ENCODE data around the gene NSUN7.

The NSUN7 gene, protein sequence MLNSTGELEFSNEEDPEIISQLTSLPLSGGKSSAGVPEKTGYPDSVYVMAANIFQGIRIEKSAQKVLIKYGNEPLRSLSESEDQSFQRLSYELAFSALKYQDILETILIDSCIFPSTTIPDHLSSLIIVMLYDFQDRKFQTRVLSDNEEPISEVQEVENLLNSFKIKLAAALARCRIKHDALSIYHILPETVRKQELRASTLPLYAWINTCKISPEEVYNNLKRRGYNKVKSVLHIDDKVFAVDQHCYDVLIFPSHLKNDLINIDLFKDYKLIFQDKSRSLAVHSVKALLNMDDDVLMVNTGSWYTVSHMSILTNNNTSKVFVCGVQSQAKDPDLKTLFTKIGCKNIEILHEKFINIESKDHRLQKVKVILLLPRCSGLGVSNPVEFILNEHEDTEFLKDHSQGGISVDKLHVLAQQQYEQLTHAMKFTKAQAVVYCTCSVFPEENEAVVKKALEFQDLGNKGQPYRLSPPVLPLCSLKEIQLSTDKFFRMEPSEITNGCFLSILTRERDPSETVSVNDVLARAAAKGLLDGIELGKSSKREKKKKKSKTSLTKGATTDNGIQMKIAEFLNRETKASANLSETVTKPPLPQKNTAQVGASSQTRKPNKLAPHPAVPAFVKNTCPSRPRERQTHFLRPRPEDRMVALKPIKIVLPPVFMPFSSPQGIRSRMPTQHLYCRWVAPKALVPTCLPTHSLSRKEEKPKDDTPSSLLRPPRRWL
- total RNA-seq = 0 to 2.9 (median 0.11) reads per million in 17 experiments

DNA sequence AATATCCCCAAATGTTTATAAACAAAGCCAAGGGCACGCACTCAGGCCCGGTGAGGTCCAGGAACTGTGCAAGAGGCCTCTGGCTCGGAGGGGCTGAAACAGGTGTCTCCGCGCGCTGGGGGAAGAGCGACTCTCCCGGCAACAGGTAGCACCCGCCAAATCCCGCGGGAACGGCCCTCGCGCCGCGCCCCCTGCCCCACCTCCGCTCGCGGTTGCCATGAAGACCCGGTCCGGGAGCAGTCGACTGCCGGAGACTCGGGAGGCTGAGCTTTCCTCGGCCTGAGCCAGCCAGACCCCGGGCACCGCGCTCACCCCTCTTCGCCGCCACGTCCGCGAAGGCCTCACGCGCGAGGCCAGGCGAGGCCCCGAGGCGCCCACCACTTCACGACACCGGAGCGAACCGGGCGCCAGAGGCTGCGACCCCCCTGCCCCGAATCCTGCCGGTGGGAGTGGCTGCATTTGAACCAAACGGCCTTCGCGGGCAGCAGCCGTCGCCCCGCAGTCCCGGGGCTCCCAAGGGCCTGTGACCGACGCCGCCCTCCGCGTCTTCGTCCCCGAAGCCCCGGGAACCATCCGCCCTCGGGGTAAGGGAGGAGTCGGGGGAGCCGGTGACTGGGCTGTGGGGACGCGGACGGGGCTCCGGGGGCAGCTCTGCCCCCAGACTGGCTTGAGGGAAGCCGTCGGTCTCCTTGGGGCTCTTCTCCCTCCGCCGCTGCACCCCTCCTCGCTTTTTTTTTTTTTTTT is at the start of gene NSUN7:
NSUN7 (plus strand) TSS at position 239 of the 744 bp plus-strand sequence. CDS start 739 bp downstream, outside the sequence.
- peak in 2 of 4 experiments; percentile 14 to 47 for DNase-seq

DNA sequence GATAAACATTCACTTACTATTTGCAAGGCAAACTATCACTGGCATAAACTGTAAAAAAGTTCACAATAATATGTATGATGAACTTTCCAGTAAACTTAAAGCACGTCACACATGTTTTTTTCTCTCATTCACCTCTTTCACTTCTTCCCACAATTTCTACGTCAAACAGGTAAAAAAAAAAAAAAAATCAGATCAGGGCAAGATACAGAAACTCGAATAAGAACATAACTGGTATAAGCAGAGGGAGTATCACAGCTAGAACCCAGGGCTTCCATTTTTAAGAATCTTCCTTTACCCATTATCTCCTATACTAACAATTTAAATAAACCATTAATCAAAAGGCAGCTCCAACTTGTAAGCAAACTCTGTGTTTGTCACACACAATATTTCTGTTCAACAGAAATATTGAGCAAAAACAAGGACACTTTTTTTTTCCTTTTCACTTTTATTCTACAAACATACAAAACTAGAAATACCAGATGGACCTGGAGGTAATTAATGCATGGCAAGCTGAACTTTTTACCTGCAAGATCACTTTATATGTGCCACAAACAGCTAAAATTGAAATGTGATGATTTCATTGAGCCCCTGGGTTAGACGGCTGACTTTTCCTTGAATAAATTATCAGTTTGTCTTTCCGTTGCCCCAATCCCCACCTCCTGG is 47.5 kb upstream of the NSUN7 start:
- no peak for DNase-seq

DNA sequence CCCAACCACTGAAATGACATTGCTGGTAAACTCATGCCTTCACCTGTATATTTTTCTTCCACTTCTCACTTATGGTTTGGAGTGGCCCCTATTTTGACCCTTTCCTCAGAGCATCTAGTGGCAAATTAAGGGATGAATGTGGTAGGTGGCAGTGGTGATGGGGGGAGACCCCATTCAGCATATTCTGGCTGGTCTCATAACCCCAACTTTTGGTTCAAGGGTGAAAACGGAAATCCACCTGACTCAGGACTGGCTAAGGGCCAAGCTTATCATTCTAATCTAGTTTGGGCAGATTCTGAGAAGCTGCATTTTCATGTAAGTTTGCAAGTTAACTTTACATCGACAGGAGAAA is 47.0 kb upstream of the NSUN7 start:
- no peak for DNase-seq

DNA sequence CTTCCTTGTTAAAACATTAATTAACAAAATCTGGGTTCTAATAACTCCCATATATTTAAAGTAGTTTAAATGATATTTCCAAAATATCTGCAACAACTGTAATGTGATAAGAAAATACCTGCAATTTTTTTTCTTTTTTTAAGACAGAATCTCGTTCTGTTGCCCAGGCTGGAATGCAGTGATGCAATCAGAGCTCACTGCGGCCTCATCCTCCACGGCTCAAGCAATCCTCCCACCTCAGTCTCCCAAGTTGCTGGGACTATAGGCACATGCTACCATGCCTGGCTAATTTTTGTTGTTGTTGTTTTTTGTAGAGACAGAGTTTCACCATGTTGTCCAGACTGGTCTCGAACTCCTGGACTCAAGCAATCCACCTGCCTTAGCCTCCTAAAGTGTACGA is 45.7 kb upstream of the NSUN7 start:
- DNase-seq = no peak

DNA sequence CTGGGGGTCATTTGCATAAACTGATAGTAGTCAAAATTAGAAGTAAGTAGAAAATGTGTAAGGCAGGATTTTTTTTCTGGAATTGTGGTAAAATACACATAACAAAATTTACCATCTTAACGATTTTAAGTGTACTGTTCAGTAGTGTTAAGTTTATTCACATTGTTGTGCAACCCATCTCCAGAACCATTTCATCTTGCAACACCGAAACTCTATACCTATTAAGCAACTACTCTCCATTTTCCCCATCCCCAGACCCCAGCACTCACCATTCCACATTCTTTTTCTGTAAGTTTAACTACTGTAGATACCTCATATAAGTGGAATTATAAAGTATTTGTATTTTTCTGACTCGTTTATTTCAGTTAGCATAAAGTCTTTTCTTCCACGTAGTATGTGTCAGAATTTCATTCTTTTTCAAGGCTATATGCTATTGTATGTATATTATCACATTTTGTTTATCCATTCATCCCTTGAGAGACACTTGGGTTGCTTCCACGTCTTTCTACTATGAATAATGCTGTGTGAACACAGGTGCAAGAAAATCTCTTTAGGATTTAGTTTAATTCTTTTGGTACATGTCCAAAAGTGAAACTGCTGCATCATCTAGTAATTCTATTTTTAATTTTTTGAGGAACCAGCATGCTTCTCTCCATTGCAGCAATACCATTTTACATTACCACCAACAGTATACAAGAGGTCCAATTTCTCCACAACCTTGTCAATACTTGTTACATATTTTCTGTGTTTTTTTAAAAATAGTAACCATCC is 39.1 kb upstream of the NSUN7 start:
- DNase-seq = peak; percentile 17 to 78 (median 56)

DNA sequence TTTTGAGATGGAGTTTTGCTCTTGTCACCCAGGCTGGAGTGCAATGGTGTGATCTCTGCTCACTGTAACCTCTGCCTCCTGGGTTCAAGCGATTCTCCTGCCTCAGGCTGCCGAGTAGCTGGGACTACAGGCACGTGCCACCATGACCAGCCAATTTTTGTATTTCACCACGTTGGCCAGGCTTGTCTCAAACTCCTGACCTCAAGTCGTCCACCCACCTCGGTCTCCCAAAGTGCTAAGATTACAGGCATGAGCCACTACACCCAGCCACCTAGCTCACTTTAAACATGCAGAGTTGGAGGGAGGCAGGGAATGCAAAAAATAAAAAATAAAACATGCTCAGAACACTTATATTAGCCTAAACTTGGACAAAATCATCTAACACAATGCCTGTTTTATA is 36.8 kb upstream of the NSUN7 start:
- peak in 3 of 4 experiments; percentile 21 to 53 (median 36) for DNase-seq

DNA sequence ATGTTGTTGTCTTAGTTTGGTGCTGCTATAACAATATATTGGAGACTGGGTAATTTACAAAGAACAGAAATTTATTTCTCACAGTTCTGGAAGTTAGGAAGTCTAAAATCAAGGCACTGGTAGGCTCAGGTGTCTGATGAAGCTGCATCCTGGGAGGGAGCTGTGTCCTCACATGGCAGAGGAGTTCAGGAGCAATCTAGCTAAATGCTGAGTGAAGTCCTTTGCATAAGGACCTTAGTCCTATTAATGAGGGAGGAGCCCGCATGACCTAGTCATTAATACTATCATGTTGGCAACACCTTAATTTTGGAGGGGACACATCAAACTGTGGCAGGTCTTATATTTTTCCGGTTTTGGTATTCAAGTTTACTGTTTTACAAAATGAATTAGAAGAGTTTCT is 36.0 kb upstream of the NSUN7 start:
- DNase-seq = no peak

DNA sequence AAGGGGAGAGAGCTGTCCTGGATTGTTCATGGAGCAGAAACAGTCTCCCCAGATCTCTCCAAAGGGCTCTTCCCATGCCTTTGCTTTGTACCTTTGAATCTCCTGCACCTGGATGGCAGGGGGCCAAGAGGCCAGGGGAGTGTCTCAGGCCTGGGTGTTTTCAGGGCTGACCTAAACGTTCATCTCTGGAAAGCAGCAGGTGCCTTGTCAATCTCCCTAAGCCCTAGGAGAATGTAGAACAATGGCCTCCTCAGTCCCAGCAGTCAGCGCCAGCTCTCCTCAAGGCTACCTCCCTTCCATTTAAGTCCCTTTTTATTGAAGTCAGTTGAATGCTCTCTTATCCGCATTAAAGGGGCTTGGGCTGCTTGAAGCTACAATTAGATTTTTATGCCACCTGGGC is 31.2 kb upstream of the NSUN7 start:
- no peak for DNase-seq

DNA sequence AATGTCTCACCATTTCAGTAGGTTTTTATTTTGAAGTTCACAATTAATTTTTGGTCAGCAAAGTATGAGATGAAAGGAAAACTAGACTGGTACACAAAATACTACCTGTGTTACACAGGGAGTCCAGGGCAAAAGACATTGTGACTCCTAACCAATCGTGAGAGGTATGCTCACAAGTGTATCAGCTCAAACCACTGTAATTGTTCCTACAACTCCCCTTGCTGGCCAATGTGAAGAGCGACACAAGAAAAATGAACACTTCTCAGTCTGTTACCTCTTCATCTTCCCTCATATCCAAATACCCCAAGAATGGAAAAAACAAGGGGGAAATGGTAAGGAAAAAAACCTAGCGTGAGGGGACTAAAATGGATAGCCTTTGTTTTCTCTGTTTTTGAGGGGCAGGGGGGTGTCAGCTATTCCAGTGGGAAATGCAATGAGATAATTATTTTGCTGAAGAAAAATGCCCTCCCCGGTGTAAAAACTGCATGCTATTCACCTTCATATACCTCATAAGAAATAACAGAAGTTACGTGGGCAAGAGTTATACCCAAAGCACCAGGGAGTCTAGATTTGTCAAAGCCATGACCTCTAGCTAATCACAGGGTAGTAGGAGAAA is 30.6 kb upstream of the NSUN7 start:
- DNase-seq = peak; percentile 48 to 81 (median 66)

DNA sequence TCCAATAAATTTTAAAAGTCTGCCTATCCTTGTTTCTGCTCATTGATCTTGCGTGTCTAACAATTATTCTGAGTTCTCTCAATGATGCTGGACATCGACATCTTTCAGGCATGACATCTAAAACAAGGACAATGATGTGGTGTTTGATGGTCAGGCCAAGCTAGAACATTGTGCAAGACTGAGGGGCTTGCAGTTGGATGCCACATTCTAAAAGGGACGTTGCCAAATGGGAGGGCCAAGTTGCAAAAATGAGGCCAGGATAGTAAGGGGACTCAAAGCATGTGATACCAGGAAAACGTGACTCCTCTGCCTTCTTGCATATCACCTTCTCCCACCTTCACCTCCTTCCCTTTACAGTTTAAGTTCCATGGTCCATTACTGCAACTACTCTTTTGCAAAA is 29.4 kb upstream of the NSUN7 start:
- no peak for DNase-seq

DNA sequence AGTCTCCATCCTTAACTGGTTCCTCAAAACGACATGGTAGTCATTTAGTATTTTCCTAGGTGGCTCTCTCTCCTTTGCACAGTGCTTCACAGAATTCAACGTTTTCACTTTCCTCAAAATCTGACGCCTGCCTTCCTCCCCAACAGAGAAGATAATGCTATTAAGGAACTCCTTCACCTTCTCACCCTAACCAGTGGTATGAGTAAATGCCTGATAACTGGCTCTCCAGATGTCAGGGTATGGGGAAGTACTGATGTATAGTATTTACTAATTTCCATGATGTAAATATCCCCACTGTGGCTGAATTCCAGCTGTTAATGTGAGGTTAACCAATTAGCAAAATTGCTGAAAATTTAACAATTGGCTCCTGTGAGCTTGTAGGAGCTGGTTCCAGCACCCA is 28.8 kb upstream of the NSUN7 start:
- DNase-seq = peak; percentile 13 to 83 (median 64)

DNA sequence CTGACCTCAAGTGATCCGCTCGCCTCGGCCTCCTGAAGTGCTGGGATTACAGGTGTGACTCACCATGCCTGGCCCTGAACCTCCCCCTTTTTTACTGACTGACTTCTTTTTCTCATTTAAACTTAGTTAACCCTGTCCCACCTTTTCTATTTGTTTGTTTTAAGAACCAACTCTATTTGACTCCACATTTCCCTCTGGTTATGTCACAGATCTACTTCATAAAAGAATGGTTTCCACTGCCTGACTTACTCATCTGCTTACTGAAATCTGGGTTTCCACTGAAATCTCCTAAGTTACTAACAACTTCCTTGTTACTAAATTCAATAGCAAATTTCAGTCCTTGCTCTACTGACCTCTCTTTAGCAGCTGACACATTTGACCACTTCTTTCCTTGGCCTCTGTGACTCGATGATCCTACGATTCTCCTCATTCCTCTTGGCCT is 28.0 kb upstream of the NSUN7 start:
- DNase-seq = peak; percentile 54 to 91 (median 67)

DNA sequence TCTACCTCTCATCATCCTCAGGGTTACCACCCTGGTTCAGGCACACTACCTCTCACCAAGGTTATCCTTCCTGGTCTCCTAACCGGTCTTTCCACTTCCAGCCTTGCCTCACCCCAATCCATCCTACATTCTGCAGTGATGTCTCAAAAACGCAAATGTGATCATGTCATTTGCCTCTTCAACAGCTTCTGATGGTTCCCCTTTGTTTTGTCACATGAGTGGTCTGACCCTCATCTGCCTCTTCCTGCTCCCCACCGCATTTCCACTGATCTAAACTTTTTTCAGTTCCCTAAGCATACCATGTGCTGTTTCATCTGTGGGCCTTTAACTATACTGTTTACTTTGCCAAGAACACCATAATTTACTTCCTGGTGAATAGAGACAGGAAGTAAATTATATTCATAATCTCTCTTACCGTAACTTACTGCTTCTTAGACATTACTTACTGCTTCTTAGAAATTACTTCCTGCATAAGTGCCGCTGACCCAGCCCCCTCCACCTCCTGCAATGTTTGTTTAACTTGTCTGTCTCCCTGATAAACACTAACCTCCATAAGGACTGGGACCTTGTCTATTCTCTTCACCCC is 27.1 kb upstream of the NSUN7 start:
- peak; percentile 71 to 97 (median 92) for DNase-seq

DNA sequence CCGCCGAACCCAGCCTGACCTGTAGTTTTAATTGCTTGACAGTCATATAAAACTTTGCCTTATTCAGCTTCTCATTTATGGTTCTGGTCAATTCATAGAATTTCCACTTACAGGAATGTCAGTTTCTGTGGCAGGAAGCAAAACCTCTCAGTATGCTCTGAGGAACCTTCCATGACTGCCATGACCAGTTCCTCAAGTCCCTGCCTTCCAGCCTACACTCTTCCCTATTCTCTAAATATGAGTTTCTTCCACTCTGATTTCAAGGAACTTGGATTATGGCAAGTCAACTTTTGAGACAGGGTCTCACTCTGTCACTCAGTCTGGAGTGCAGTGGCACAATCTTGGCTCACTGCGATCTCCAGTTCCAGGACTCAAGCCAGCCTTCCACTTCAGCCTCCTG is 26.0 kb upstream of the NSUN7 start:
- peak; percentile 58 to 87 (median 78) for DNase-seq

DNA sequence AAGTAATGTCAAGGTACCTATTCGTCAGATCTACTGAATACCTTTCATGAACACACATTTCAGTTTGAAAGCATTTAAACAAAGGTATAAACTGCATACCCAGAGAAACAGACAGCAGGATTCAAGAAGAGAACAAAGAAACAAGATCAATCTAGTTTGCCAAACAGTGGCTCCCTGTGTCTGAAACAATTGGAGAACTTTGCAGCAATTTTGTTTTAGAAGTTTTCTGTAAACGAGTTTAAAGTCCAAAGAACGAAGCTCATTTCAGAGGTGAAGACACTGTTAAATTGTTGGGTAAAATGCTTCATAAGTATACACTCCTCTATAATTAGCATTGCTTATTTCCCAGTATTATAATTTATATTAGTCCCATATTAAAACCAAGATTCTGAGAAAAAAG is 21.4 kb upstream of the NSUN7 start:
- no peak for DNase-seq

DNA sequence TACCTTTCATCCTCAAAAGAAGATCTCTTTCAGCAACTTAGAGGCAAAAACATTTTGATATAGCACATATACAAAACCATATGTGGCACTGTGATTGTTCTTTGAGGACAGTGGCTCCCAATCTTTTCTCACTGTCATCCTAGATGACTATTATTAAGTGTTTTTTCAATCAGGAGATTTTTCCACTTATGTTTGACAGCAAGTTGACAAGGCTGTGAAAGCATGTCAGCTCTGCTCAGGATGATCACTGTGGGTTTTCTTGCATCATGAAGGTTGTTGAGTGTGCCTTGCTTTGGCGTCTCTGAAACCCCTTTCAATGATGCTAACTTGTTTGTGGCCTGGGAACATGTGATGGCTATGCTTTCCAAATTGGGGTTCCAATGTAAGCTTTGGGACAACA is 20.2 kb upstream of the NSUN7 start:
- peak in 1 of 4 experiments; percentile 13 for DNase-seq

DNA sequence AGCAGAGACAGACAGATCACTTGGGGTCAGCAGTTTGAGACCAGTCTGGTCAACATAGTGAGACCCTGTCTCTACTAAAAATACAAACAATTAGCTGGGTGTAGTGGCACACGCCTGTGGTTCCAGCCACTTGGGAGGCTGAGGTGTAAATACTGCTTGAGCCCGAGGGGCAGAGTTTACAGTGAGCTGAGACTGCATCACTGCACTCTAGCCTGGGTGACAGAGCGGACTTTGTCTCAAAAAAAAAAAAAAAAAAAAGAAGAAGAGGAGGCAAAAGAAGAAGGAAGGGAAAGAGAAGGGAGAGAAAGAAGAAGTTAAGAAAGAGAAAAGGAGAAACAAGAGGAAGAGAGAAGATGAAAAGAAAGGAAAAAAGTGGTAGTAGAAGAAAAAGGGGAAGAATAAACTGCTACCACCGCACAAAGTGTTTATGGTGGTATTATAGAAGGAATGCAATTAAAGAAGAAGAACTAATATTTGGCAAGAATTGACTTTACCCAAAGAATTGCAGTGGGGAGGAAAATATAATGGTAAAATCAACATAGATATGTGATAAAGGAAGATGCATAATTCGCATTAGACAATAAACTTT is 19.6 kb upstream of the NSUN7 start:
- peak in 2 of 4 experiments; percentile 51 to 54 for DNase-seq

DNA sequence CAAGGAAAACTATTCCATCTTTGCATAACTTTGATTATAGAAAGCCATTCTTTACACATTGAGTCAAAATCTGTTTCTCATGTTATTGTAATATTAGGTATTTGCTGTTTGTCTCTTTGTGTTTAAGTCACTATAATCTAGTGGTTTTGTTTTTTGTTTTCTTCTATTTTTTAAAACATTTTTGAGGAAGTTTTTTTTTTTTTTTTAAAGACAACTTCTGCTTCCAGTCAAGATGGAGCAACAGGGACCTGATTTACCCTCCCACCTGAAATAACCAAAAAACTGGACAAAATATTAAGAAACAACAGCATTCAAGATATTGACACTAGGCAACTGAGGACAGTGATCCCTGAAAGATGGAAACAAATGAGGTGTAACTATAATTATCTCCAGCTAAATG is 18.4 kb upstream of the NSUN7 start:
- DNase-seq = peak in 2 of 4 experiments; percentile 67 to 73

DNA sequence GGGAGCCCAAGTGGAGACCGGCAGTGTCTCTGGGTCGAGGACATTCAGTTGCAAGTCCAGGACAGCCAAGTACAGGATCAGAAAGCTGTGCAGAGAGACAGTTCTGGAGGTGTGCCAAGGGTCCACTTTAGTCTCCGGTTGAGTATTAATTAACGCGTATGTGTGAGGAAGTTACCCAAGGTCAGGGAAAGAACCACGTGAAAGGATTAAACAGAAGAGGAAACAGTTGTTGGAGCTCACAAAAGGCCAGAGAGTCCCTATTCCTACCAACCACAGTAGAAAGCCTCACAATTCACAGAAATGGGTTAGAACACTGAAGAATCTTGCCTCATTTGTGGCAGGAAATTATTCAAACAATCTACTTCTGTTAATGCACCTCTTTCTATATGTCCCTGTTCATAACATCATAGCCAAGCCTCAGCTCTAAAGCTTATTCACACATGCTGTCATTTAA is 17.9 kb upstream of the NSUN7 start:
- peak; percentile 84 to 95 (median 90) for DNase-seq

DNA sequence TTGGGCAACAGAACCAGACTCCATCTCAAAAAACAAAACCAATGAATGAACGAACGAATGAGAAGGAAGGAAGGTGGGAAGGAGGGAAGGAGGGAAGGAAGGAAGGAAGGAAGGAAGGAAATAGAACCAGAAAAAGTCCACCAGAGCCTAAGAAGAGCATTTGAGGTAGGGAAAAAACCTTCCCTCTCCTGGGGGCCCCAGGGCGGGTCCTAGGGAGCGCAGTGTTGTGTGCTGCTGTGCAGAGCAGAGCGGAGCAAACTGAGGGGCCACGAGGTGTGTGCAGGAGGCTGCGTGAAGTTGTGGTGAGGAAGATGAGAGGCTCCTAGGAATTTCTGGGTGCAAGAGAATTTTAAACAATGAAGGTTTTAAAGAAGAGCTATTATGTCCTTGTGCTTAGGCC is 16.0 kb upstream of the NSUN7 start:
- no peak for DNase-seq
